ENCODE data around the gene ORAI3.
"Not testable (repeated sequence)": the region's sequence is repeated elsewhere in the genome, so short reads cannot be mapped to it uniquely, and the experiment has no call there.

ORAI3 gene

GRCh38 chr16:30923554-30924075 lies 25.3 kb upstream of the ORAI3 start, which contains the start of gene FBXL19:
Gene FBXL19, plus strand, starts transcription at chr16:30923572. Its CDS starts 2,183 bp downstream, at chr16:30925755.
- H3K4me3 ChIP-seq (ENCODE audit: low read depth, low read length), result peak within 1 kb of the TSS; percentile 78

GRCh38 chr16:30924076-30924912 lies 24.6 kb upstream of the ORAI3 start:
- peak overlapping the region; percentile 61 for H3K4me3 ChIP-seq (ENCODE audit: low read depth, low read length)

- peak overlapping the region; percentile 61 for H3K4me3 ChIP-seq (ENCODE audit: low read depth, low read length)
Observed at GRCh38 chr16:30924913-30925631, 23.8 kb upstream of the ORAI3 start.

GRCh38 chr16:30925632-30925987 lies 23.3 kb upstream of the ORAI3 start:
- H3K4me3 ChIP-seq (ENCODE audit: low read depth, low read length), result no peak overlapping the region

GRCh38 chr16:30925995-30926811 lies 22.7 kb upstream of the ORAI3 start:
- H3K4me3 ChIP-seq (ENCODE audit: low read depth, low read length), result no peak overlapping the region

GRCh38 chr16:30926937-30927788 lies 21.7 kb upstream of the ORAI3 start:
- H3K4me3 ChIP-seq (ENCODE audit: low read depth, low read length), result no peak overlapping the region

- H3K4me3 ChIP-seq (ENCODE audit: low read depth, low read length), result no peak overlapping the region
Observed at GRCh38 chr16:30927789-30928378, 21.0 kb upstream of the ORAI3 start.

GRCh38 chr16:30928390-30928789 lies 20.5 kb upstream of the ORAI3 start:
- no peak overlapping the region for H3K4me3 ChIP-seq (ENCODE audit: low read depth, low read length)

GRCh38 chr16:30929167-30929566 lies 19.7 kb upstream of the ORAI3 start:
- H3K4me3 ChIP-seq (ENCODE audit: low read depth, low read length), result no peak overlapping the region

- no peak overlapping the region for H3K4me3 ChIP-seq (ENCODE audit: low read depth, low read length)
Observed at GRCh38 chr16:30930160-30930571, 18.7 kb upstream of the ORAI3 start.

- H3K4me3 ChIP-seq (ENCODE audit: low read depth, low read length), result no peak overlapping the region
Observed at GRCh38 chr16:30931068-30931650, 17.7 kb upstream of the ORAI3 start.

GRCh38 chr16:30934827-30935557 lies 13.9 kb upstream of the ORAI3 start:
- no peak overlapping the region for H3K4me3 ChIP-seq (ENCODE audit: low read depth, low read length)

- no peak overlapping the region for H3K4me3 ChIP-seq (ENCODE audit: low read depth, low read length)
Observed at GRCh38 chr16:30937692-30938091, 11.2 kb upstream of the ORAI3 start.

- H3K4me3 ChIP-seq (ENCODE audit: low read depth, low read length), result not testable (repeated sequence)
Observed at GRCh38 chr16:30939571-30939970, 9.3 kb upstream of the ORAI3 start.

GRCh38 chr16:30941600-30942425 lies 7.1 kb upstream of the ORAI3 start:
- no peak overlapping the region for H3K4me3 ChIP-seq (ENCODE audit: low read depth, low read length)

GRCh38 chr16:30942426-30942806 lies 6.5 kb upstream of the ORAI3 start:
- no peak overlapping the region for H3K4me3 ChIP-seq (ENCODE audit: low read depth, low read length)

- no peak overlapping the region for H3K4me3 ChIP-seq (ENCODE audit: low read depth, low read length)
Observed at GRCh38 chr16:30944352-30944751, 4.5 kb upstream of the ORAI3 start.

Data from iPS-11a (cell line).